ENCODE results near the gene ENPP4.

ENPP4 gene

GRCh38 chr6:46174904-46175303 lies 45.1 kb downstream of the ENPP4 start:
- Histone ChIP-seq H3K56ac (ENCODE audit: low read length) (no peak overlapping the region), H3K4me3 (ENCODE audit: low read length) (no peak overlapping the region), H4K5ac (ENCODE audit: low read length) (no peak overlapping the region), H2BK5ac (ENCODE audit: low read length) (no peak overlapping the region), H4K8ac (ENCODE audit: low read depth, low read length) (no peak overlapping the region), H2BK120ac (ENCODE audit: low read depth, low read length) (no peak overlapping the region), H3K79me2 (ENCODE audit: control insufficient read depth, insufficient read depth, low read length) (no peaks in the 10 kb centered on the region), H3K27me3 (ENCODE audit: insufficient read depth, low read length, poor library complexity) (peaks cover 1% of the 10 kb centered on the region), H2AK5ac (ENCODE audit: low read length) (no peak overlapping the region), H2BK15ac (replicated peaks; ENCODE audit: low read depth) (no peak overlapping the region), H3K18ac (ENCODE audit: low read length) (no peak overlapping the region), H3K4ac (ENCODE audit: low read depth, low read length) (no peak overlapping the region), H3K27ac (ENCODE audit: low read depth, low read length) (no peak overlapping the region), H3K36me3 (ENCODE audit: control insufficient read depth, insufficient read depth, low read length) (no peaks in the 10 kb centered on the region), H3K4me2 (ENCODE audit: low read length) (no peak overlapping the region), H3K79me1 (ENCODE audit: low read length) (no peaks in the 10 kb centered on the region), H3K23ac (ENCODE audit: low read length) (no peak overlapping the region), H3K4me1 (ENCODE audit: control insufficient read depth, low read depth, low read length) (no peaks in the 10 kb centered on the region), H3K9ac (ENCODE audit: low read length) (no peak overlapping the region)
- no peak for DNase-seq
- no CpG with 5 or more reads among the region's 3 CpGs for WGBS (ENCODE audit: extremely low coverage, insufficient coverage, low lambda C conversion rate)

GRCh38 chr6:46175446-46175845 lies 45.7 kb downstream of the ENPP4 start:
- Histone ChIP-seq H3K27ac (ENCODE audit: low read depth, low read length) (no peak overlapping the region), H4K5ac (ENCODE audit: low read length) (no peak overlapping the region), H3K36me3 (ENCODE audit: control insufficient read depth, insufficient read depth, low read length) (no peaks in the 10 kb centered on the region), H2BK120ac (ENCODE audit: low read depth, low read length) (no peak overlapping the region), H3K4me1 (ENCODE audit: control insufficient read depth, low read depth, low read length) (no peaks in the 10 kb centered on the region), H4K8ac (ENCODE audit: low read depth, low read length) (no peak overlapping the region), H3K18ac (ENCODE audit: low read length) (no peak overlapping the region), H3K9ac (ENCODE audit: low read length) (no peak overlapping the region), H3K4ac (ENCODE audit: low read depth, low read length) (no peak overlapping the region), H3K27me3 (ENCODE audit: insufficient read depth, low read length, poor library complexity) (peaks cover 1% of the 10 kb centered on the region), H2AK5ac (ENCODE audit: low read length) (no peak overlapping the region), H2BK15ac (replicated peaks; ENCODE audit: low read depth) (no peak overlapping the region), H3K4me3 (ENCODE audit: low read length) (no peak overlapping the region), H2BK5ac (ENCODE audit: low read length) (no peak overlapping the region), H3K56ac (ENCODE audit: low read length) (no peak overlapping the region), H3K4me2 (ENCODE audit: low read length) (no peak overlapping the region), H3K23ac (ENCODE audit: low read length) (no peak overlapping the region), H3K79me2 (ENCODE audit: control insufficient read depth, insufficient read depth, low read length) (no peaks in the 10 kb centered on the region), H3K79me1 (ENCODE audit: low read length) (no peaks in the 10 kb centered on the region)
- no CpG with 5 or more reads among the region's 4 CpGs for WGBS (ENCODE audit: extremely low coverage, insufficient coverage, low lambda C conversion rate)
- no peak for DNase-seq

GRCh38 chr6:46175976-46176375 lies 46.2 kb downstream of the ENPP4 start:
- no peak overlapping the region for H3K18ac ChIP-seq (ENCODE audit: low read length)
- no peak overlapping the region for H3K27ac ChIP-seq (ENCODE audit: low read depth, low read length)
- H3K27me3 ChIP-seq (ENCODE audit: insufficient read depth, low read length, poor library complexity) = peaks cover 1% of the 10 kb centered on the region
- H4K8ac ChIP-seq (ENCODE audit: low read depth, low read length) = no peak overlapping the region
- H3K4me3 ChIP-seq (ENCODE audit: low read length) = no peak overlapping the region
- H3K4me2 ChIP-seq (ENCODE audit: low read length) = no peak overlapping the region
- no CpG with 5 or more reads among the region's 3 CpGs for WGBS (ENCODE audit: extremely low coverage, insufficient coverage, low lambda C conversion rate)
- no peaks in the 10 kb centered on the region for H3K4me1 ChIP-seq (ENCODE audit: control insufficient read depth, low read depth, low read length)
- H3K36me3 ChIP-seq (ENCODE audit: control insufficient read depth, insufficient read depth, low read length) = no peaks in the 10 kb centered on the region
- H2BK15ac ChIP-seq (replicated peaks; ENCODE audit: low read depth) = no peak overlapping the region
- DNase-seq = no peak
- no peaks in the 10 kb centered on the region for H3K79me2 ChIP-seq (ENCODE audit: control insufficient read depth, insufficient read depth, low read length)
- no peaks in the 10 kb centered on the region for H3K79me1 ChIP-seq (ENCODE audit: low read length)
- no peak overlapping the region for H3K56ac ChIP-seq (ENCODE audit: low read length)
- H2AK5ac ChIP-seq (ENCODE audit: low read length) = no peak overlapping the region
- no peak overlapping the region for H2BK5ac ChIP-seq (ENCODE audit: low read length)
- H3K9ac ChIP-seq (ENCODE audit: low read length) = no peak overlapping the region
- H3K4ac ChIP-seq (ENCODE audit: low read depth, low read length) = no peak overlapping the region
- H4K5ac ChIP-seq (ENCODE audit: low read length) = no peak overlapping the region
- H3K23ac ChIP-seq (ENCODE audit: low read length) = no peak overlapping the region
- H2BK120ac ChIP-seq (ENCODE audit: low read depth, low read length) = no peak overlapping the region

DNA sequence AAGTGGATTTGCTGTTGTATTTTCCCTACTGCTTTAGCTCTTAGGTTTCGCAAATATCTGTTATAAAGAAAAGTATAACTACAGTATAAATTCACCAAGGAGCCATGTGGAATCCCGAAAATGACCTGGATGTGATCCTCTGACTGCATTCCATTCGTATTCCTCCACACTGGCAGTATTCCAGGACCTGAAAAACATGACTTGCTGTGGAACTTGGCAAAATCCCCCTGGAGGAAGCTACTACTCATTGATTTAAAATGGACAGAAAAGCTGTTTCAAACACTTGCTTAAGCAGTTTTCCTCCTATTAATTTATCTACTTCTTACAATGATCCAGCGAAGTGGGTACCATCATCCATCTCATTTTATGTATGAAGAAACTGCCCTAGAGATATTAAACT lies 54.3 kb downstream of the ENPP4 start:
- WGBS (ENCODE audit: extremely low coverage, insufficient coverage, low lambda C conversion rate) = no CpG with 5 or more reads among the region's 4 CpGs

GRCh38 chr6:46186583-46186982 lies 56.8 kb downstream of the ENPP4 start:
- H3K27ac ChIP-seq (ENCODE audit: low read depth, low read length) = no peak overlapping the region
- no peak overlapping the region for H3K23ac ChIP-seq (ENCODE audit: low read length)
- no peak for DNase-seq
- no peaks in the 10 kb centered on the region for H3K4me1 ChIP-seq (ENCODE audit: control insufficient read depth, low read depth, low read length)
- H2AK5ac ChIP-seq (ENCODE audit: low read length) = no peak overlapping the region
- H3K4ac ChIP-seq (ENCODE audit: low read depth, low read length) = no peak overlapping the region
- no peaks in the 10 kb centered on the region for H3K27me3 ChIP-seq (ENCODE audit: insufficient read depth, low read length, poor library complexity)
- H3K56ac ChIP-seq (ENCODE audit: low read length) = no peak overlapping the region
- no peak overlapping the region for H2BK5ac ChIP-seq (ENCODE audit: low read length)
- H3K36me3 ChIP-seq (ENCODE audit: control insufficient read depth, insufficient read depth, low read length) = no peaks in the 10 kb centered on the region
- H3K79me2 ChIP-seq (ENCODE audit: control insufficient read depth, insufficient read depth, low read length) = no peaks in the 10 kb centered on the region
- no peak overlapping the region for H3K4me3 ChIP-seq (ENCODE audit: low read length)
- no peak overlapping the region for H2BK15ac ChIP-seq (replicated peaks; ENCODE audit: low read depth)
- H3K18ac ChIP-seq (ENCODE audit: low read length) = no peak overlapping the region
- H4K8ac ChIP-seq (ENCODE audit: low read depth, low read length) = no peak overlapping the region
- WGBS (ENCODE audit: extremely low coverage, insufficient coverage, low lambda C conversion rate) = no CpG with 5 or more reads among the region's 1 CpG
- H4K5ac ChIP-seq (ENCODE audit: low read length) = no peak overlapping the region
- H3K4me2 ChIP-seq (ENCODE audit: low read length) = no peak overlapping the region
- H3K9ac ChIP-seq (ENCODE audit: low read length) = no peak overlapping the region
- H2BK120ac ChIP-seq (ENCODE audit: low read depth, low read length) = no peak overlapping the region
- H3K79me1 ChIP-seq (ENCODE audit: low read length) = no peaks in the 10 kb centered on the region

More for the DNA sequence above, 54.3 kb downstream of the ENPP4 start:
- DNase-seq = peak; percentile 26
- Histone ChIP-seq H3K23ac (ENCODE audit: low read length) (no peak overlapping the region), H3K4me2 (ENCODE audit: low read length) (no peak overlapping the region), H3K18ac (ENCODE audit: low read length) (no peak overlapping the region), H3K4ac (ENCODE audit: low read depth, low read length) (no peak overlapping the region), H3K9ac (ENCODE audit: low read length) (no peak overlapping the region), H3K79me2 (ENCODE audit: control insufficient read depth, insufficient read depth, low read length) (no peaks in the 10 kb centered on the region), H2BK15ac (replicated peaks; ENCODE audit: low read depth) (no peak overlapping the region), H2AK5ac (ENCODE audit: low read length) (no peak overlapping the region), H3K27ac (ENCODE audit: low read depth, low read length) (no peak overlapping the region), H4K5ac (ENCODE audit: low read length) (no peak overlapping the region), H4K8ac (ENCODE audit: low read depth, low read length) (no peak overlapping the region), H3K27me3 (ENCODE audit: insufficient read depth, low read length, poor library complexity) (no peaks in the 10 kb centered on the region), H3K56ac (ENCODE audit: low read length) (no peak overlapping the region), H3K4me1 (ENCODE audit: control insufficient read depth, low read depth, low read length) (no peaks in the 10 kb centered on the region), H3K36me3 (ENCODE audit: control insufficient read depth, insufficient read depth, low read length) (no peaks in the 10 kb centered on the region), H2BK5ac (ENCODE audit: low read length) (no peak overlapping the region), H3K79me1 (ENCODE audit: low read length) (no peaks in the 10 kb centered on the region), H3K4me3 (ENCODE audit: low read length) (no peak overlapping the region), H2BK120ac (ENCODE audit: low read depth, low read length) (no peak overlapping the region)

- Histone ChIP-seq H3K4me2 (ENCODE audit: low read length) (no peak overlapping the region), H3K79me1 (ENCODE audit: low read length) (no peaks in the 10 kb centered on the region), H3K18ac (ENCODE audit: low read length) (no peak overlapping the region), H3K9ac (ENCODE audit: low read length) (no peak overlapping the region), H2AK5ac (ENCODE audit: low read length) (no peak overlapping the region), H3K36me3 (ENCODE audit: control insufficient read depth, insufficient read depth, low read length) (no peaks in the 10 kb centered on the region), H4K8ac (ENCODE audit: low read depth, low read length) (no peak overlapping the region), H3K27ac (ENCODE audit: low read depth, low read length) (no peak overlapping the region), H2BK15ac (replicated peaks; ENCODE audit: low read depth) (no peak overlapping the region), H3K4me1 (ENCODE audit: control insufficient read depth, low read depth, low read length) (no peaks in the 10 kb centered on the region), H3K56ac (ENCODE audit: low read length) (no peak overlapping the region), H3K23ac (ENCODE audit: low read length) (no peak overlapping the region), H4K5ac (ENCODE audit: low read length) (no peak overlapping the region), H3K27me3 (ENCODE audit: insufficient read depth, low read length, poor library complexity) (no peaks in the 10 kb centered on the region), H2BK5ac (ENCODE audit: low read length) (no peak overlapping the region), H3K4ac (ENCODE audit: low read depth, low read length) (no peak overlapping the region), H3K4me3 (ENCODE audit: low read length) (no peak overlapping the region), H2BK120ac (ENCODE audit: low read depth, low read length) (no peak overlapping the region), H3K79me2 (ENCODE audit: control insufficient read depth, insufficient read depth, low read length) (no peaks in the 10 kb centered on the region)
- WGBS (ENCODE audit: extremely low coverage, insufficient coverage, low lambda C conversion rate) = no CpG with 5 or more reads among the region's 4 CpGs
- DNase-seq = no peak
Observed at GRCh38 chr6:46189726-46190125, 59.9 kb downstream of the ENPP4 start.

All from mesendoderm (in vitro differentiated cells).